GM10266 (cell line): Measurements from ENCODE around the gene MOGAT3.

Experiments
- DNase-seq: peaks from one replicate; pipeline ENCODE4 v3.0.0; 2012; ENCODE audit errors: extremely low spot score
- TF ChIP-seq, protein P1 (sequence below): IDR thresholded peaks from 2 replicates; pipeline ENCODE4 v1.5.1; 2012; ENCODE audit warnings: mild to moderate bottlenecking, low read depth; ENCODE audit not compliant: control insufficient read depth, insufficient read depth; ENCODE audit errors: missing control alignments

The MOGAT3 gene

DNA sequence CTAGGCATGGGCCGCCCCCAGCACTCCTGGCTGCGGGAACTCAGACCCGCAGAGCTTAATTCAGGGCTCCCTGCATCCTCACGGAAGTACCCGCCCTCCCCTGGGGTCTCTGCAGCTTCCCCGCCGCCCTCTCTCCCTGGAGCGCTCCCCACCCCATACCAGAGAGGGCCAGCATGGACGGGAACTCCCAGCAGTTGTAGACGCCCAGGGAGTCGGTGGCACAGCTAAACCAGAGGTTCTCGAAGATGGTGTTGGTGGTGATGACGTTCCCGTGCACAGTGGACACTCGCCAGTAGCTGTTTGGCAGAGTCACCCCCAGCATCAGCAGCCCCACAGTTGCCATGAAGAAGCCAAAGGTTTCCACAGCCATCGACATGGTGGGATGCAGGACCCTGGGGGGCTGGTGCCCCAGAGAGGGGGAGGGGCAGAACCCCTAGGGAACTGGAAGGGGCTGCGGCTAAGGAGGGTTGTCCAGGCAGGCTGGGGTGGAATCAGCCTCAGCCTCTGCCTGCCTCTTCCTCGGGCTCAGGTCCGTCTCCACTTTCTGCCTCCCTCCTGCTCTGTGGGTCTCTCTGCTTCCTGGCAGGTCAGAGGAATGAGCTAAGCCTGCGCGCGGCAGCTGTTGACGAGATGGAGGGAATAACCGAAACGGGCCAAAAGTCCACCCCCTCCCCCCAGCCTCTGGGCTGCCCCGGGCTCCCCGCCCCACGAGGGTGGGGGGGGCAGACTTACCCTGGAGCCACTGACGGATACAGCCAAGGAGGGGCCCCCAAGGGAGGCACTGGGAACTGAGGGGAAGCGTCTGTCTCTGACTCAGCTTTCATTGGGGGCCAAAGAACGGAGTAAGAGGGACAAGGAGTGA lies 36.6 kb upstream of the MOGAT3 start, which contains the start of gene CLDN15:
Gene CLDN15 (minus strand): TSS at position 597 of the 862 bp plus-strand sequence. CDS start 221 bp downstream, at position 376.
- TF ChIP-seq, protein P1, sequence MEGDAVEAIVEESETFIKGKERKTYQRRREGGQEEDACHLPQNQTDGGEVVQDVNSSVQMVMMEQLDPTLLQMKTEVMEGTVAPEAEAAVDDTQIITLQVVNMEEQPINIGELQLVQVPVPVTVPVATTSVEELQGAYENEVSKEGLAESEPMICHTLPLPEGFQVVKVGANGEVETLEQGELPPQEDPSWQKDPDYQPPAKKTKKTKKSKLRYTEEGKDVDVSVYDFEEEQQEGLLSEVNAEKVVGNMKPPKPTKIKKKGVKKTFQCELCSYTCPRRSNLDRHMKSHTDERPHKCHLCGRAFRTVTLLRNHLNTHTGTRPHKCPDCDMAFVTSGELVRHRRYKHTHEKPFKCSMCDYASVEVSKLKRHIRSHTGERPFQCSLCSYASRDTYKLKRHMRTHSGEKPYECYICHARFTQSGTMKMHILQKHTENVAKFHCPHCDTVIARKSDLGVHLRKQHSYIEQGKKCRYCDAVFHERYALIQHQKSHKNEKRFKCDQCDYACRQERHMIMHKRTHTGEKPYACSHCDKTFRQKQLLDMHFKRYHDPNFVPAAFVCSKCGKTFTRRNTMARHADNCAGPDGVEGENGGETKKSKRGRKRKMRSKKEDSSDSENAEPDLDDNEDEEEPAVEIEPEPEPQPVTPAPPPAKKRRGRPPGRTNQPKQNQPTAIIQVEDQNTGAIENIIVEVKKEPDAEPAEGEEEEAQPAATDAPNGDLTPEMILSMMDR, result no peak
- peak; percentile 18 for DNase-seq

DNA sequence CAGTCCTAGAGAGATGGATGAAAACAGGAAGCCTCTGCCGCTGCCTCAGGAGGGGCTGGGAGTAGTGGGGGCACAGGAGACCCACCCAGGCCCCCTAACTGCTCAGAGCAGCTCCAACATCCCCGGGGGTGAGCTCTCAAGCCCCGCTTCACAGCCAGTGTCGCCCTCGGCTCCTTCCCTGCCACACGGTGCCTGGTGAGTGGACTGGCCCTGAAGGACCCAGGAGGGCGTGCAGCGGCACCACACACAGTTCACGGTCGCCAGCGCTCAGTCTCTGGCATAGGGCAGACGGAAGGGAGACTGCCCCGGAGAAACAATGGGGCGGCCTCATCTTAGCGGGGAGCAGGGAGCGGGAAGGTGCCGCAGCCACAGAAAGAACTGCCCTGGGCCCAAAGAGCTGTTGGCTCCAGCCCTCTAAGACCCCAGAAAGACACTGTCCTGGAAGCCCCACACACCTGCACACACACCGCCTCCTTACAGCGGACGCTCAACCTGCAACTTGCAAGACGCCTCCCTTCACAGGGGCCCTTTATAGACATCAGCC lies 35.5 kb upstream of the MOGAT3 start:
- DNase-seq, result no peak
- TF ChIP-seq, protein P1, result no peak

DNA sequence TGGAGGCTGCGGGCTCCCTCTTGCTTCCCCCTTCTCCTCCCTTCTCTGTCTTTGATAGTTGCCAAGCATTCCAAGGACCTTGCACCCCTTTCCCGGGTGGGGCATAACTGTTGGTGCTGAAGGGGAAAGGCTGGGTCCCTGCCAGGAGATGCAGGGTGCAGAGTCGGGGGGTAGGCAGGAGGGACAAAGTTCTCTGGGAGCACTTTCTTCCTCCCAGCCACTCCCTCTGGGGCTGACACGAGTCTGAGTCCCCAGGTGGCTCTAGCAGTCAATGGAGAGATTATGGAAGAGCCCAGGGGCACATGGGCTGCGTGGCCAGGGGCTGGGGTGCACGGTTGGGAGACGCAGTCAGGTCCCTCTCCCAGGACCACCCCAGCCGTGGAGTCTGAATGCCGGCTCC lies 34.7 kb upstream of the MOGAT3 start:
- TF ChIP-seq, protein P1, result no peak
- no peak for DNase-seq

DNA sequence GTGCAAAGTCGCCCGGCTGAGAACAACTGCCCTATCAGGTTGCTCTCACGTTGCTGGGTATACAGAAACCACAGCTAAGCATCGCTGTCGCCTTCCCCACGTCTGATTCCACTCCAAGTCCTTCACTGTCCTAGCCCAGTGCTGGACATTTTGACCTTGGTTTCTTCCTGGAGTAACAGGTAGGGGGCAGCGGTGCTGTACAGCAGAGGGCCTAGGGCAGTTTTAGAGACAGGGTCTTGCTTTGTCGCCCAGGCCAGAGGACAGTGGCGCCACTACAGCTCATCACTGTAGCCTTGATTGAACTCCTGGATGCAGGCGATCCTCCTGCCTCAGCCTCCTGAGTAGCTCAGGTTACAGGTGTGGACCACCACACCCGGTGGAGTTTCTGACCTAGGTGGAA lies 34.2 kb upstream of the MOGAT3 start:
- TF ChIP-seq, protein P1, result peak; percentile 30
- no peak for DNase-seq

DNA sequence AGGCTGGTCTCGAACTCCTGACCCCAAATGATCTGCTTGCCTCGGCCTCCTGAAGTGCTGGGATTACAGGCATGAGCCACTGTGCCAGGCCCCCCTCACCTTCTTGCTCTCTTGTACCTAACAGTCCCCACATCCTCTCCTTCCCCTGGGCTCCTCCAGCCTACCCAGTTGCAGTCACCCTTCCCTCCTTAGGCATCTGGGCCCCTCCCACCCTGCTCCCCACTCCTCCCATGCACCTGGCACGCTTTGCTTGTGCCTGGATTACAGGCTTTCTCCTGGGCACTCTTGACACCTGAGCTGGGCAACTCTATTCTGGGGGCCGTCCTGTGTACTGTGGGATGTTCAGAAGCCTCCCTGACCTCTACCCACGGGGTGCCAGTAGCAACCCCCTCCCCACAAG lies 33.8 kb upstream of the MOGAT3 start:
- TF ChIP-seq, protein P1, result no peak
- DNase-seq, result no peak

DNA sequence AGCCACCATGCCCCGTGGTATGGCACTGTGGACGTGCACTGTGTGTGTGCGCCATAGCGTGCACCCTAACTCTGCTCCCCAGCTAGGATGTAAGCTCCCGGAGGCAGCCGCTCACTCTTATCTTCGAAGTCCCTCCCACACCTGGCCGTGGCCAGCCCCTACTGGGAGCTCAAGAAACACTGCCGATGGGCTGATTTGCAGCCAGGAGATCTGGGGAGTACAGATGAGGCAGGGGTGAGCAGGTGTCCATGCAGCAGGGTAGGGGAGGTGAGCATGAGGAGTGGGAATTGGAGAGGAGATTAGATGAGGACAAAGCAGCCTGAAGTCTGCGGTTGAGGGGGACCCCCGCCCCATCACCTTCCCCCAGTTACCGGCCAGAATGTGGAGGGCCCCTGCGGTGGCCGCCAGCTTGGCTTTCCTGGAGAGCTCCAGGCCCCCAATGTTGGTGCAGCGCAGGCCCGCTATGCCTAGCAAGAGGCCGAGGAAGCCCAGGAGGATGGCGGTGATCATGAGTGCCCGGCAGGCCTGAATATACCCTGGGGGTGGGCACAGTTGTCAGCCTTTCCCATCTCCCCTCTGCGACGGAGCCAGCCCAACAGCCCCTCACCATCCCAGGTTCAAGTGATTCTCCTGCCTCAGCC lies 33.2 kb upstream of the MOGAT3 start:
- TF ChIP-seq, protein P1, result no peak
- DNase-seq, result no peak
